ENCODE measurements around the gene DDX4. TPM values are rescaled to one million over a fixed set of nuclear protein-coding genes. Genes with fewer than 3 reads are reported as not detected.

Gene DDX4
- total RNA-seq, 3 donors from 2014 or later: not detected

DNA sequence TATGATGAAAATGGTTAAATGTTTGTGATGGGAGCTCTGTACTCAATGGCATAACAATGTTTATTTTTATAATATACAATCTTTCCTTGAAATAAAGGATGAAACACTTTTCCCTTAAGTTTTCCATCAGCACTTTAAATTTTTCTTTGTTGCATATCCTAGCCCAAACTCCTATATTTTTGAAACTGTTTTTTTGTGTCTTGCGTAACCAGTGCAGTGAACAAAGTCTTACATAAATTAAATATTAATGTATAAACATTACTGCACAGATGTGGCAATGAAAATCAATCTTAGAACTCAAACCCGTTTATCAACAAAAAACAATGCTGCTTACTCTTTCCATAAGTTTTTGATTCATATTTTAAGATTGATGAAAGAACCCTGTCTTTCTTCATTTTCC, 79.2 kb downstream of the DDX4 start:
- no peak for TF ChIP-seq CTCF (IDR thresholded peaks at IDR 0.05)
- Histone ChIP-seq H3K9me3 (no peaks in the 10 kb centered on the region), H3K4me3 (no peak overlapping the region), H3K36me3 (ENCODE audit: low read depth) (no peaks in the 10 kb centered on the region), H3K4me1 (ENCODE audit: low read depth) (no peaks in the 10 kb centered on the region)
- intact Hi-C loops (cut with DNase I, micrococcal nuclease): no loop called here
- DNase-seq (no peak), ATAC-seq (no peak)

- no peak for TF ChIP-seq CTCF (IDR thresholded peaks at IDR 0.05)
- intact Hi-C loops (cut with DNase I, micrococcal nuclease): no loop called here
Observed at GRCh38 chr5:55820488-55820887, 82.6 kb downstream of the DDX4 start.

DNA sequence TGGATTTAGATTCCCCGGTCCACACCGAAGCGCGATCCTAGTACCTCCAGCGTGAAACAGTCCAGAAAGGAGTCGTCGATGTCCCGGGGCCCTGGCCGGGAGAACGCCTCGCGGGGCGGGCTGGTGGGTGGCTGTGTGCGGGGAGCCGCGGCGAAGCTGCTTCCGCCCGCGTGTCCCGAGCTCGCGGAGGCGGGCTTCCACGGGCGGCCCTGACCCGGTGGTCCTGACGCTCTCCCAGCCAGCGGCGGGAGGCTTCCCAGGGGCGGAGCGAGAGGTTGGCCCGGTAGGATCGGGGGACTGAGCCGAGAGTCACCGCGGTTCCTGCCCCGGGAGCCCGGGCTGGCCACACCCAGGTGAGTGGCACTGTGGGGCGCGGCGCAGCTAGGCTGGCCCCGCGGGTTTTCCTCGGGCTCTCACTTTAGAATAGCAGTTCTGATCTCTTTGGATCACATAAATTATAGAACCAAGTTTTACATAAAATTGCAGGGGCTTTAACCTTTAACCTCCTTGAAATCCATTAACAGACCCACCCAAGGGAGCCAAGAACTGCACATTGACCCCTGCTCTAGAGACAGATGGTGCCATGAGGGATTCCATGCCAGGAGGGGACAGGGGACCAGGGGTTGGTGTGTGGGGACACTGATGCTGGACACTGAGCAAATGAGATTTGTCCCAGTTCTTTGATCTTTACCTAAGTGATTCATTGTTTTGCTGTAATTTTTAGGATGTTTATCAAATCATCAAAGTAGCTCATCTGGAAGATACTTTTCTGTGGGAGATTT, 84.1 kb downstream of the DDX4 start:
- DNase-seq (peak in 1 of 3 donors; percentile 39), ATAC-seq (no peak)
- intact Hi-C loops (cut with DNase I, micrococcal nuclease): no loop called here
- Histone ChIP-seq H3K4me3 (no peak overlapping the region), H3K9me3 (no peaks in the 10 kb centered on the region), H3K4me1 (ENCODE audit: low read depth) (no peaks in the 10 kb centered on the region), H3K36me3 (ENCODE audit: low read depth) (no peaks in the 10 kb centered on the region)
- no peak for TF ChIP-seq CTCF (IDR thresholded peaks at IDR 0.05)

More at GRCh38 chr5:55820488-55820887, 82.6 kb downstream of the DDX4 start:
- H3K4me1 ChIP-seq (ENCODE audit: low read depth): no peaks in the 10 kb centered on the region
- H3K9me3 ChIP-seq: no peaks in the 10 kb centered on the region
- ATAC-seq: no peak
- H3K36me3 ChIP-seq (ENCODE audit: low read depth): no peaks in the 10 kb centered on the region
- no peak for DNase-seq
- no peak overlapping the region for H3K4me3 ChIP-seq

DNA sequence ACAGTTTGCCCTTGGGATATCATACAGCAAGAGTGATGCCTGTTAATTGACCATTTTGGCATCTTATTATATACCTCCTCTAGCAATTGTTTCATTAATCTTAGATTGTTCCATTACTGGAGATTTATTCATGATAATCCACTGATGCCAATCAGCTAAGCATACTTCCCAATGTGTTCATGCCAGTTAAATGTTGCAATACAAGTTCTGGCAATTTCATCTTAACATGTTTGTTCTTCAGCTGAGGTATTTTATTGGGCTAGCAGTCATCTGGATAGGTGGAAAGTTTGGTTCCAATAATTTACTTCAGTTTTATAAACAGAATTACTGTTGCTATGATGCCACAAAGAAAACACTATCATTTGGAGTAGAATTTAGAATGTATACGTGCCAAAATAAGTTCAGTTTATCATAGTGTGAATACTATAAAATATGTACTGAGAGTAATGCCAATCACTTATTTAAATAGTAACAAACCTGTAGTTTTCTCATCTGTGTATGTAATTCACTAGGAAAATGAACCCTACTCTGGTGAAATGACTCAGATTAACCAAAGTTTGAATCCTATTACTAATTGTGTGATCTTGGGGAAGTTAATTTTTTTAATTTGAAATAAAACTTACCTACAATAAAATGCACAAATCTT, 85.4 kb downstream of the DDX4 start:
- ATAC-seq (no peak), DNase-seq (no peak)
- H3K4me1 ChIP-seq (ENCODE audit: low read depth): no peaks in the 10 kb centered on the region
- intact Hi-C loops (cut with DNase I, micrococcal nuclease): no loop called here
- TF ChIP-seq CTCF (IDR thresholded peaks at IDR 0.05): no peak
- no peaks in the 10 kb centered on the region for H3K36me3 ChIP-seq (ENCODE audit: low read depth)
- no peaks in the 10 kb centered on the region for H3K9me3 ChIP-seq
- H3K4me3 ChIP-seq: no peak overlapping the region

DNA sequence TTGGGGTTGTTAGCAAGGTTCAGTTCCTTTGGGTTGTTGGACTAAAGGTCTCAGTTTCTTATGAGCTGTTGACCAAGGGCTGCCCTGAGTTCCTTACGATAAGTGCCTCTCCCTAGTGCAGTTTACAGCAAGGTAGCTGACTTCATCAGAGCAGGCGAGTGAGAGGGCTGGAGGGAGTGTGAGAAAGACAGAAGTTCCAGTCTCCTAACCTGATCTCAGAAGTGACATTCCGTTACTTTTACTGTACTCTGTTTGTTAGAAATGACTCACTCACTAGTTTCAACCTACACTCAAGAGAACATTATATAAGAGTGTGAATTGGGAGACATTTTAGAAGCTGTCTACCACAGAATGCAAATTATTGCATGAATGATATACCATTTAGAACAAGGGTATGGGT, 92.1 kb downstream of the DDX4 start:
- intact Hi-C loops (cut with DNase I, micrococcal nuclease): no loop called here
- H3K4me1 ChIP-seq (ENCODE audit: low read depth): no peaks in the 10 kb centered on the region
- no peak for ATAC-seq
- H3K9me3 ChIP-seq: no peaks in the 10 kb centered on the region
- no peak overlapping the region for H3K4me3 ChIP-seq
- DNase-seq: no peak
- TF ChIP-seq CTCF (IDR thresholded peaks at IDR 0.05): no peak
- H3K36me3 ChIP-seq (ENCODE audit: low read depth): no peaks in the 10 kb centered on the region

All from mucosa of descending colon (tissue), 3 donors.